PC-3 (cell line): ENCODE measurements around the gene SVOP.

Source experiments
- CTCF ChIP-seq: fragments of 300-600 bp; sonication (generic); conservative IDR thresholded peaks from 2 replicates; pipeline ENCODE4 v1.5.1; 2017; ENCODE audit warnings: antibody characterized with exemption, low read depth, mild to moderate bottlenecking, low read length
- EZH2phosphoT487 ChIP-seq: fragments of 300-600 bp; sonication (generic); IDR thresholded peaks from 2 replicates; pipeline ENCODE4 v1.6.1; 2018; ENCODE audit warnings: mild to moderate bottlenecking, antibody characterized with exemption, low read length, borderline replicate concordance

DNA sequence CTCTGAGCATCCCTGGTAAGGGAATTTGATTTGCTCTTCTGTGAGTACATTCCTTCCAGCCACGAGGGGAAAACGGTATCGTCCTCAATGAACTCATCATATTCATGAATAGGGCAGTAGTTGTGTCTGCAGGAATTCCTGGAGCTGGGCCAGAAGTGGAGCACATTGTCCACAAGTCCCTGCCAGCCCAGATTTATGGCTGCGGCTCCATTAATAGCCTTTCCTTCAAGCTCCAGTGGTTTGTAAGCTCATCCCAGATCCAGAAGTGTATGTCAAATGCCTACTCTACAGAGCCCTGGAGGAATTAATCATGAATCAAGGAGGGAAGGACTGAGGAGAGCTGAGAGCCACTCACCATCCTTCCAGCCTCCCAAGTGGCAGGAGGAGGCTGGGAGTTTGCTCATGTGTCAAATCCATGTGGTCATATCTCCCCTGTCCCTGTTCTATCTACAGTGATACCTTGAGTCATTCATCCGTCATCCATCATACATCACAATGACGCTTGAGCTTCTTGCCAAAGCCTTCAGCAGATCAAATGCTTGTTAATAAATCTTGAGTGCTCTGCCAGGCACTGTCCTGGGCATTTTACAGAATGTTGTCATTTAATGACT lies 65.5 kb downstream of the SVOP start:
- TF ChIP-seq EZH2phosphoT487 (no peak), CTCF (no peak)
